HepG2 (cell line): ENCODE results near the gene EMILIN3. TPM values are rescaled to one million over a fixed set of nuclear protein-coding genes. Genes with fewer than 3 reads are reported as not detected.

Experiments
- ATAC-seq: fragments of 200-7000 bp; cut with Tn5 transposase; 3 replicates; pipeline ENCODE4 v1.9.1; 2020; ENCODE audit warnings: mild to moderate bottlenecking, moderate library complexity
- BruUV-seq: library from RNA; stranded (reverse); fragments of 400-500 nt; replicated peaks from 2 replicates; lab custom pipeline; 2021; lab: Mats Ljungman, UMichigan
- CTCF ChIA-PET: fragments of 300-600 bp; formaldehyde crosslinking; extraction: SDS; loops from one replicate; lab custom pipeline; 2021; ENCODE audit warnings: low total read pairs, inconsistent platforms, low intra/inter-chr PET ratio; lab: Yijun Ruan, JAX
- POLR2A ChIA-PET: fragments of 350-600 bp; sonication (Branson Sonifier 250); formaldehyde crosslinking; loops from one replicate; lab custom pipeline; 2020; ENCODE audit warnings: antibody characterized with exemption, inconsistent platforms; lab: Yijun Ruan, JAX
- DNase-seq: peaks from one replicate; pipeline ENCODE4 v3.0.0-alpha.2; 2015; ENCODE audit warnings: low spot score
- FAIRE-seq: peaks from 3 replicates; lab custom pipeline; 2011; peaks lifted over from hg19 to GRCh38; lab: Jason Lieb, UNC
- H2AFZ ChIP-seq: one replicate; pipeline ENCODE4 v1.6.1; 2011; ENCODE audit warnings: low read length, inconsistent platforms
- H3K27ac ChIP-seq: fragments of 300-600 bp; 3 replicates; pipeline ENCODE4 v1.8.0; 2011; ENCODE audit warnings: mixed run types, mild to moderate bottlenecking, mixed read lengths, low read length, inconsistent platforms; ENCODE audit not compliant: insufficient read depth; ENCODE audit errors: extremely low read length
- H3K27me3 ChIP-seq, 2 experiments: fragments of 200-600 bp in 1 of 2; 2 replicates in 1 of 2; 3 replicates in 1 of 2; pipeline versions ENCODE4 v1.6.0 to v1.8.0; 2011; ENCODE audit warnings: low read length in 2 of 2, mild to moderate bottlenecking in 2 of 2, moderate library complexity in 2 of 2, inconsistent platforms in 1 of 2; ENCODE audit not compliant: insufficient read depth in 2 of 2, control insufficient read depth in 1 of 2
- H3K36me3 ChIP-seq, 2 experiments: fragments of 200-600 bp in 1 of 2; replicated peaks in 1 of 2; 2 replicates in 1 of 2; 3 replicates in 1 of 2; pipeline versions ENCODE4 v1.5.1 to v1.8.0; 2011; ENCODE audit warnings: low read length in 2 of 2, inconsistent platforms in 1 of 2; ENCODE audit not compliant: insufficient read depth in 2 of 2, control insufficient read depth in 1 of 2
- H3K4me1 ChIP-seq: 2 replicates; pipeline ENCODE4 v1.5.1; 2012; ENCODE audit warnings: low read length, inconsistent platforms; ENCODE audit not compliant: insufficient read depth
- H3K4me2 ChIP-seq: 2 replicates; pipeline ENCODE4 v1.6.0; 2011; ENCODE audit warnings: low read depth, low read length, inconsistent platforms
- H3K4me3 ChIP-seq, 3 experiments: fragments of 200-600 bp in 1 of 3; sonication (generic), shearing (Covaris generic) in 1 of 3; replicated peaks in 1 of 3; 2 replicates each; pipeline ENCODE4 v1.5.1; 2011 to 2016; ENCODE audit warnings: low read length in 3 of 3, inconsistent platforms in 2 of 3, low read depth in 2 of 3, mild to moderate bottlenecking in 2 of 3, control low read depth in 1 of 3, mixed read lengths in 1 of 3; ENCODE audit not compliant: insufficient read depth in 1 of 3
- H3K79me2 ChIP-seq: one replicate; pipeline ENCODE4 v1.6.1; 2011; ENCODE audit warnings: low read length, inconsistent platforms; ENCODE audit not compliant: insufficient read depth
- H3K9ac ChIP-seq: 2 replicates; pipeline ENCODE4 v1.6.0; 2011; ENCODE audit warnings: mild to moderate bottlenecking, low read depth, low read length, inconsistent platforms; ENCODE audit not compliant: insufficient read depth
- H3K9me3 ChIP-seq: 2 replicates; pipeline ENCODE4 v1.5.1; 2012; ENCODE audit warnings: mild to moderate bottlenecking, low read length
- H4K20me1 ChIP-seq: 2 replicates; pipeline ENCODE4 v1.6.0; 2011; ENCODE audit warnings: inconsistent platforms, mild to moderate bottlenecking, low read length, moderate library complexity; ENCODE audit not compliant: insufficient read depth
- ERF ChIP-seq: IDR thresholded peaks from 2 replicates; pipeline ENCODE4 v1.6.1; 2018; ENCODE audit warnings: missing biosample characterization, missing genetic modification reagents
- GATA4 ChIP-seq: sonication (generic); IDR thresholded peaks from 2 replicates; pipeline ENCODE4 v1.6.1; 2016; ENCODE audit warnings: antibody characterized with exemption, low read depth, borderline replicate concordance
- HDAC2 ChIP-seq: sonication (generic); formaldehyde crosslinking; IDR thresholded peaks from 2 replicates; pipeline ENCODE4 v1.4.0; 2020; ENCODE audit warnings: missing genetic modification reagents
- PHF8 ChIP-seq: sonication (generic); formaldehyde crosslinking; IDR thresholded peaks from 2 replicates; pipeline ENCODE4 v1.5.0; 2020; ENCODE audit warnings: missing genetic modification reagents
- RBFOX2 ChIP-seq: fragments of 200-400 bp; formaldehyde crosslinking; IDR thresholded peaks from 2 replicates; pipeline ENCODE4 v1.6.1; 2017; ENCODE audit warnings: low read depth, mild to moderate bottlenecking, low read length
- RBM22 ChIP-seq: fragments of 200-400 bp; formaldehyde crosslinking; optimal IDR thresholded peaks from 2 replicates; pipeline ENCODE3; 2017; ENCODE audit warnings: mild to moderate bottlenecking, low read length, moderate library complexity
- SATB2 ChIP-seq: sonication (generic); formaldehyde crosslinking; IDR thresholded peaks from 2 replicates; pipeline ENCODE4 v1.5.0; 2020; ENCODE audit warnings: missing genetic modification reagents
- SMYD3 ChIP-seq: sonication (generic); formaldehyde crosslinking; IDR thresholded peaks from 2 replicates; pipeline ENCODE4 v1.8.1; 2023; ENCODE audit warnings: mild to moderate bottlenecking, missing genetic modification reagents
- SSRP1 ChIP-seq: IDR thresholded peaks from 2 replicates; pipeline ENCODE4 v1.6.1; 2016; ENCODE audit warnings: control low read depth
- THAP8 ChIP-seq: sonication (generic); formaldehyde crosslinking; IDR thresholded peaks from 2 replicates; pipeline ENCODE4 v1.5.1; 2020; ENCODE audit warnings: missing genetic modification reagents, mild to moderate bottlenecking, borderline replicate concordance
- UBTF ChIP-seq: sonication (generic); formaldehyde crosslinking; IDR thresholded peaks from 2 replicates; pipeline ENCODE4 v1.4.0; 2020; ENCODE audit warnings: mild to moderate bottlenecking, missing genetic modification reagents
- ZBTB21 ChIP-seq: sonication (generic); formaldehyde crosslinking; IDR thresholded peaks from 2 replicates; pipeline ENCODE4 v1.4.0; 2020; ENCODE audit warnings: missing genetic modification reagents
- ZNF12 ChIP-seq: sonication (generic); formaldehyde crosslinking; IDR thresholded peaks from 2 replicates; pipeline ENCODE4 v1.5.0; 2020; ENCODE audit warnings: missing genetic modification reagents
- ZNF232 ChIP-seq: sonication (generic); formaldehyde crosslinking; IDR thresholded peaks from 2 replicates; pipeline ENCODE4 v1.4.0; 2020; ENCODE audit warnings: missing genetic modification reagents, borderline replicate concordance
- ZNF354B ChIP-seq: sonication (generic); formaldehyde crosslinking; IDR thresholded peaks from 2 replicates; pipeline ENCODE4 v1.8.0; 2022; ENCODE audit warnings: mild to moderate bottlenecking, missing genetic modification reagents
- WGBS: methylation state at CpG from one replicate; pipeline ENCODE4 v1.1.6; 2017; ENCODE audit warnings: low lambda C conversion rate; 5-methylcytosine and 5-hydroxymethylcytosine counted together
- in situ Hi-C: cut with HindIII; loops from 2 replicates; pipeline ENCODE4 v1.10.0; 2017; ENCODE audit warnings: low pct_unique_long_range_greater_than_20kb; ENCODE audit not compliant: extremely low pct_ligation_motif_present
- intact Hi-C: fragments of 100-400 bp; cut with micrococcal nuclease; formaldehyde crosslinking; loops from one replicate; pipeline ENCODE4 v1.10.0; 2022; ENCODE audit not compliant: unreplicated experiment
- polyA plus RNA-seq, 8 experiments: library from polyadenylated mRNA; depleted of rRNA in 3 of 8; stranded (reverse) in 7 of 8; unstranded in 1 of 8; fragments of >200 nt; fragmentation: Illumina TruSeq in 4 of 8; extraction: Trizol in 4 of 8; gene quantifications; 2 replicates each; pipeline versions ENCODE4 v1.2.1 to v1.2.3, GENCODE V29; 2011 to 2016; ENCODE audit warnings: low read depth in 4 of 8, missing spikeins in 1 of 8, mixed read lengths in 1 of 8; ENCODE audit not compliant: insufficient read depth in 1 of 8
- total RNA-seq, 5 experiments: library from RNA; depleted of rRNA; stranded (reverse); fragments of >200 nt; fragmentation: Illumina TruSeq; extraction: Trizol; gene quantifications; 2 replicates each; pipeline ENCODE4 v1.2.3, GENCODE V29; 2016; ENCODE audit warnings: low read depth in 1 of 5

Gene EMILIN3
- total and polyA plus RNA-seq, 2 of the 13 experiments (the other 11 are each of a cell fraction or from before 2014, with no cell fraction given): 0.25 to 0.29 TPM

GRCh38 chr20:41331731-41332130 lies 34.9 kb downstream of the EMILIN3 start:
- Histone ChIP-seq H3K4me2 (no peak overlapping the region), H3K9me3 (no peaks in the 10 kb centered on the region), H4K20me1 (no peaks in the 10 kb centered on the region), H3K27me3 (peaks cover 7 to 42% of the 10 kb centered on the region in 2 experiments), H3K79me2 (no peaks in the 10 kb centered on the region), H3K36me3 (no peaks in the 10 kb centered on the region), H3K4me3 (no peak overlapping the region), H2AFZ (no peak overlapping the region), H3K4me1 (peaks cover 19% of the 10 kb centered on the region), H3K9ac (no peak overlapping the region), H3K27ac (no peak overlapping the region)
- 30% methylated on average over 4 of the region's 4 CpGs for WGBS
- intact Hi-C loops (no loop called here), in situ Hi-C loops (loop anchor here (10.0 kb wide), 2 partner anchors 87 to 197 kb away; partner anchors contain the start of gene PLCG1)
- TF ChIP-seq ERF: no peak
- TF ChIP-seq ZNF232 (CRISPR knock-in tag): no peak
- TF ChIP-seq GATA4: no peak
- no peak for TF ChIP-seq SATB2
- no peak for TF ChIP-seq HDAC2 (CRISPR knock-in tag)
- TF ChIP-seq ZNF12 (CRISPR knock-in tag): no peak
- no peak for TF ChIP-seq PHF8 (CRISPR knock-in tag)
- no peak for TF ChIP-seq ZNF354B (CRISPR knock-in tag)
- no peak for TF ChIP-seq UBTF (CRISPR knock-in tag)
- TF ChIP-seq RBFOX2: no peak
- no peak for TF ChIP-seq THAP8 (CRISPR knock-in tag)
- TF ChIP-seq SMYD3 (CRISPR knock-in tag): no peak
- no peak for TF ChIP-seq ZBTB21 (CRISPR knock-in tag)
- TF ChIP-seq RBM22: no peak
- TF ChIP-seq SSRP1: no peak
- DNase-seq (no peak), ATAC-seq (no peak), FAIRE-seq (no peak)
- BruUV-seq: no TSS peak
- ChIA-PET POLR2A (interaction anchor here (1.3 kb wide), 1 partner anchor 8 kb away, joined by 3 read pairs; no protein-coding TSS in a partner anchor), CTCF (no interaction called here)
